HEK293T (cell line): ENCODE results near the gene KRTAP1-1.

ENCODE experiments used
- CTBP1 ChIP-seq: fragments of 450-650 bp; IDR thresholded peaks from 2 replicates; pipeline ENCODE4 v1.6.1; 2016; ENCODE audit warnings: borderline replicate concordance
- FOXA1 ChIP-seq: fragments of 450-650 bp; IDR thresholded peaks from 2 replicates; pipeline ENCODE4 v1.6.1; 2016; ENCODE audit warnings: mild to moderate bottlenecking
- FOXK2 ChIP-seq: fragments of 450-650 bp; IDR thresholded peaks from 2 replicates; pipeline ENCODE4 v1.6.1; 2016; ENCODE audit warnings: mild to moderate bottlenecking
- HDGF ChIP-seq: fragments of 450-650 bp; IDR thresholded peaks from 2 replicates; pipeline ENCODE4 v1.6.1; 2017; ENCODE audit warnings: antibody characterized with exemption, borderline replicate concordance
- NFRKB ChIP-seq: fragments of 450-650 bp; IDR thresholded peaks from 2 replicates; pipeline ENCODE4 v1.6.1; 2016; ENCODE audit warnings: mild to moderate bottlenecking, moderate library complexity
- SP1 ChIP-seq: fragments of 450-650 bp; IDR thresholded peaks from 2 replicates; pipeline ENCODE4 v1.6.1; 2017

DNA sequence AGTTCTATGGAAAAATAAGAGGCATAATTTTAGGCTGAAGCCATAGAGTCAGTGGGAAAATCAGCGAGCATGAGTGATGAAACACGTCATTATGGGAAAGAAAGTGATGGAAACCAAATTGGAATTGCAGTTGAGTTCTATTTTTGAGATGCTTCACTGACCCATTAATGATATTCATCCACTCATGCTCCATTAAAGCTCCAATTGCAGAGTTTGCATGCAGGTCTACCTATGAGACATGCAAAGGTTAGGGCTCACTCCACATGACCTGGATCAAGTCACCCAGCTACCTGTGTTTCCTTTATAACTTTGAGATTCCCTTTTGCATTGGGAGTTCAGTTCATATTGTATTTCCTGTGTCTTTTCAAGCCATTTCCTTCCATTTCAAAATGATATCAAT is 32.4 kb upstream of the KRTAP1-1 start:
- TF ChIP-seq FOXK2, result no peak
- TF ChIP-seq HDGF, result no peak
- TF ChIP-seq FOXA1, result no peak
- no peak for TF ChIP-seq NFRKB
- TF ChIP-seq SP1, result no peak
- no peak for TF ChIP-seq CTBP1
